HL-60 (cell line): ENCODE results near the gene SMIM31.

Source experiments
- DNase-seq, 2 experiments: peaks; one replicate each; pipeline ENCODE4 v3.0.0-alpha.2; 2010 to 2020; ENCODE audit warnings: low read depth in 1 of 2, low spot score in 1 of 2
- H3K27ac ChIP-seq: fragments of 250-450 bp; sonication (Bioruptor Pico); replicated peaks from 2 replicates; pipeline ENCODE4 v1.5.1; 2020; ENCODE audit warnings: mild to moderate bottlenecking, moderate library complexity
- H3K27me3 ChIP-seq: fragments of 250-450 bp; sonication (Bioruptor Pico); 2 replicates; pipeline ENCODE4 v1.5.1; 2021; ENCODE audit warnings: mild to moderate bottlenecking, moderate library complexity; ENCODE audit not compliant: insufficient read depth, poor library complexity, severe bottlenecking
- H3K4me3 ChIP-seq: replicated peaks from 2 replicates; pipeline ENCODE4 v1.5.1; 2011; ENCODE audit warnings: mild to moderate bottlenecking, control low read depth, low read length; ENCODE audit not compliant: insufficient read depth
- GABPA ChIP-seq: IDR thresholded peaks from 2 replicates; pipeline ENCODE4 v1.6.1; 2012; ENCODE audit warnings: low read depth
- POLR2AphosphoS5 ChIP-seq: IDR thresholded peaks from 2 replicates; pipeline ENCODE4 v1.6.1; 2012; ENCODE audit warnings: low read depth
- SPI1 ChIP-seq: IDR thresholded peaks from 2 replicates; pipeline ENCODE4 v1.6.1; 2012; ENCODE audit warnings: low read depth, mild to moderate bottlenecking, borderline replicate concordance
- TF ChIP-seq, protein P1 (sequence below): IDR thresholded peaks from 2 replicates; pipeline ENCODE4 v1.6.1; 2012; ENCODE audit warnings: low read depth; ENCODE audit not compliant: insufficient replicate concordance
- TF ChIP-seq, protein P2 (sequence below): IDR thresholded peaks from one replicate; pipeline ENCODE4 v1.5.1; 2011; ENCODE audit warnings: low read length, control low read depth, inconsistent platforms; ENCODE audit not compliant: insufficient read depth

SMIM31 gene

DNA sequence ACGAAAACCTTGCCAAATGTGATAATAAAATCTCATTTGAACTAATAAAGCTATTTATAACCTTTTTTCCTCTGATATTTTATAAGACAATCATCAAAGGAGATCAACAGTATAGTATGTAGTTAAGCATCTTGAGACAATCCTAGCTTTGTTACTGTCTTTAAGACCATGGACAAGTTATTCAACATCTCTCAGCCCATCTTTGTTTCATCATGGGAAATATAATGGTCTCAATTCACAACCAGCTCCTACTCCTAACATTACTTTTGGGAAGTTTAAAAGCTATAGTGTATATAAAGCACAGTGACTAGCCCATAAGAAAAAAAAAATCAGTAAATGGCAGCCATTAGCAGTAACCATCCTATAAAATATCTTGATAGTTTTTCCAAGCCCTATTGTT is 65.4 kb downstream of the SMIM31 start:
- H3K27me3 ChIP-seq, result no peaks in the 10 kb centered on the region
- no peak overlapping the region for H3K4me3 ChIP-seq
- no peak for TF ChIP-seq POLR2AphosphoS5
- TF ChIP-seq, protein P1, sequence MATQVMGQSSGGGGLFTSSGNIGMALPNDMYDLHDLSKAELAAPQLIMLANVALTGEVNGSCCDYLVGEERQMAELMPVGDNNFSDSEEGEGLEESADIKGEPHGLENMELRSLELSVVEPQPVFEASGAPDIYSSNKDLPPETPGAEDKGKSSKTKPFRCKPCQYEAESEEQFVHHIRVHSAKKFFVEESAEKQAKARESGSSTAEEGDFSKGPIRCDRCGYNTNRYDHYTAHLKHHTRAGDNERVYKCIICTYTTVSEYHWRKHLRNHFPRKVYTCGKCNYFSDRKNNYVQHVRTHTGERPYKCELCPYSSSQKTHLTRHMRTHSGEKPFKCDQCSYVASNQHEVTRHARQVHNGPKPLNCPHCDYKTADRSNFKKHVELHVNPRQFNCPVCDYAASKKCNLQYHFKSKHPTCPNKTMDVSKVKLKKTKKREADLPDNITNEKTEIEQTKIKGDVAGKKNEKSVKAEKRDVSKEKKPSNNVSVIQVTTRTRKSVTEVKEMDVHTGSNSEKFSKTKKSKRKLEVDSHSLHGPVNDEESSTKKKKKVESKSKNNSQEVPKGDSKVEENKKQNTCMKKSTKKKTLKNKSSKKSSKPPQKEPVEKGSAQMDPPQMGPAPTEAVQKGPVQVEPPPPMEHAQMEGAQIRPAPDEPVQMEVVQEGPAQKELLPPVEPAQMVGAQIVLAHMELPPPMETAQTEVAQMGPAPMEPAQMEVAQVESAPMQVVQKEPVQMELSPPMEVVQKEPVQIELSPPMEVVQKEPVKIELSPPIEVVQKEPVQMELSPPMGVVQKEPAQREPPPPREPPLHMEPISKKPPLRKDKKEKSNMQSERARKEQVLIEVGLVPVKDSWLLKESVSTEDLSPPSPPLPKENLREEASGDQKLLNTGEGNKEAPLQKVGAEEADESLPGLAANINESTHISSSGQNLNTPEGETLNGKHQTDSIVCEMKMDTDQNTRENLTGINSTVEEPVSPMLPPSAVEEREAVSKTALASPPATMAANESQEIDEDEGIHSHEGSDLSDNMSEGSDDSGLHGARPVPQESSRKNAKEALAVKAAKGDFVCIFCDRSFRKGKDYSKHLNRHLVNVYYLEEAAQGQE, result no peak
- no peak for TF ChIP-seq SPI1
- DNase-seq, result no peak
- H3K27ac ChIP-seq, result no peak overlapping the region

DNA sequence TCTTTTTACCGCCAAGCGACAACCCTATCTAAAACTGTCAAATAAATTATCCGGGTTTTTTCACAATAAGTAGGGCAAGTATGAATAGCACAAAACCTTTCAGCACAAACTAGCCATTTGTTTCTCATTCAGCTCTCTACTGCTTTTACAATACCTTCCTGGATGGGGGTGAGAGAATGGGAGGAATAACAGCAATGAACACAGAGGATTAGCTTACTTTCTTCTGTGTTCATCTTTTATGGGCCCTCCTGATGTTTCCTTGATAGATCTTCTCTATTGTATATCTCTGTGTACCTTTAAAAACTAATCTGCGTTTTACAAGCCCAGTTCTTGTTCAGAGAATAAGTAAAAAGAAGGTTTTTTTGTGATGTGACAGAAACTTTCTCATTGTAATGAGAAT is 67.8 kb downstream of the SMIM31 start:
- TF ChIP-seq, protein P1, result no peak
- TF ChIP-seq GABPA (no peak), POLR2AphosphoS5 (no peak), SPI1 (no peak)
- TF ChIP-seq, protein P2, sequence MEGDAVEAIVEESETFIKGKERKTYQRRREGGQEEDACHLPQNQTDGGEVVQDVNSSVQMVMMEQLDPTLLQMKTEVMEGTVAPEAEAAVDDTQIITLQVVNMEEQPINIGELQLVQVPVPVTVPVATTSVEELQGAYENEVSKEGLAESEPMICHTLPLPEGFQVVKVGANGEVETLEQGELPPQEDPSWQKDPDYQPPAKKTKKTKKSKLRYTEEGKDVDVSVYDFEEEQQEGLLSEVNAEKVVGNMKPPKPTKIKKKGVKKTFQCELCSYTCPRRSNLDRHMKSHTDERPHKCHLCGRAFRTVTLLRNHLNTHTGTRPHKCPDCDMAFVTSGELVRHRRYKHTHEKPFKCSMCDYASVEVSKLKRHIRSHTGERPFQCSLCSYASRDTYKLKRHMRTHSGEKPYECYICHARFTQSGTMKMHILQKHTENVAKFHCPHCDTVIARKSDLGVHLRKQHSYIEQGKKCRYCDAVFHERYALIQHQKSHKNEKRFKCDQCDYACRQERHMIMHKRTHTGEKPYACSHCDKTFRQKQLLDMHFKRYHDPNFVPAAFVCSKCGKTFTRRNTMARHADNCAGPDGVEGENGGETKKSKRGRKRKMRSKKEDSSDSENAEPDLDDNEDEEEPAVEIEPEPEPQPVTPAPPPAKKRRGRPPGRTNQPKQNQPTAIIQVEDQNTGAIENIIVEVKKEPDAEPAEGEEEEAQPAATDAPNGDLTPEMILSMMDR, result no peak
- Histone ChIP-seq H3K27me3 (no peaks in the 10 kb centered on the region), H3K27ac (no peak overlapping the region), H3K4me3 (no peak overlapping the region)
- no peak for DNase-seq

DNA sequence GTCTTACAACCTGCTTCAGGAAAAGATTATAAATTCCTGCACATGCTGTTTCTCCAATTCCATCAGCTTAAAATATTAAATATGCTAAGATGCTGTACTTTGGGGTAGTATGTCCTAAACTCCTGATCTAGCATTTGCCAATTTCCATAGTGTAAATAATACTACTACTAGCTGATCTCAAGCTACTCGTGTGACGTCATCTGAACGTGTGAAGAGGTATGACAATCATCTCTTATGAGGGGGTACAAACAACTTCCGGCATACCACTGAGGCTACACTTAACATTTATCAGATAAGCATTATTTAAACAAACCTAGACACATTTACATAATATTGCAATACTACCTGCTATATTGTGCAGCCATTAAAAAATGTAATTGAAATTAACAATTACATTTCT is 70.7 kb downstream of the SMIM31 start:
- TF ChIP-seq, protein P2, result no peak
- TF ChIP-seq SPI1 (no peak), POLR2AphosphoS5 (no peak), GABPA (no peak)
- TF ChIP-seq, protein P1, result no peak
- Histone ChIP-seq H3K27me3 (no peaks in the 10 kb centered on the region), H3K27ac (no peak overlapping the region), H3K4me3 (no peak overlapping the region)
- DNase-seq, result no peak

DNA sequence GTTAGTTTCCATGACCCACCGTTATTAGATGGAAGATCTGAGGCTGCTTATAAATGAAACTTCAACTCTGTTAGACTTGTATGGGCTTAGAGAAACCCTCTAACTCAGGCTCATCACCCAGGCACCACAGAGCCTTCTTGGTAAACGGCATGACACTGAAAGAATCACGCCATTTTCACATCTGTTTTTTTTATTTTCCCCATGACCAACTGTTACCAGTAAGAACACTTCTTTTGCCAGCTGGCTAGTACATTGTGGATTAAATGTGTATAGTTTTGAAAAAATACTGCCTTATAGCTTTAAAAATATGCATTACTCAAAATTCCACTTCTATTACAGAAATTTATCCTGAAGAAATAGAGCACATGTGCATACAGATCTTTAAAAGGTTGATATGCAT is 75.0 kb downstream of the SMIM31 start:
- Histone ChIP-seq H3K27me3 (no peaks in the 10 kb centered on the region), H3K27ac (no peak overlapping the region), H3K4me3 (no peak overlapping the region)
- TF ChIP-seq, protein P2, result no peak
- DNase-seq, result no peak
